Measurements from ENCODE around the gene KRTAP5-1.

Gene KRTAP5-1

DNA sequence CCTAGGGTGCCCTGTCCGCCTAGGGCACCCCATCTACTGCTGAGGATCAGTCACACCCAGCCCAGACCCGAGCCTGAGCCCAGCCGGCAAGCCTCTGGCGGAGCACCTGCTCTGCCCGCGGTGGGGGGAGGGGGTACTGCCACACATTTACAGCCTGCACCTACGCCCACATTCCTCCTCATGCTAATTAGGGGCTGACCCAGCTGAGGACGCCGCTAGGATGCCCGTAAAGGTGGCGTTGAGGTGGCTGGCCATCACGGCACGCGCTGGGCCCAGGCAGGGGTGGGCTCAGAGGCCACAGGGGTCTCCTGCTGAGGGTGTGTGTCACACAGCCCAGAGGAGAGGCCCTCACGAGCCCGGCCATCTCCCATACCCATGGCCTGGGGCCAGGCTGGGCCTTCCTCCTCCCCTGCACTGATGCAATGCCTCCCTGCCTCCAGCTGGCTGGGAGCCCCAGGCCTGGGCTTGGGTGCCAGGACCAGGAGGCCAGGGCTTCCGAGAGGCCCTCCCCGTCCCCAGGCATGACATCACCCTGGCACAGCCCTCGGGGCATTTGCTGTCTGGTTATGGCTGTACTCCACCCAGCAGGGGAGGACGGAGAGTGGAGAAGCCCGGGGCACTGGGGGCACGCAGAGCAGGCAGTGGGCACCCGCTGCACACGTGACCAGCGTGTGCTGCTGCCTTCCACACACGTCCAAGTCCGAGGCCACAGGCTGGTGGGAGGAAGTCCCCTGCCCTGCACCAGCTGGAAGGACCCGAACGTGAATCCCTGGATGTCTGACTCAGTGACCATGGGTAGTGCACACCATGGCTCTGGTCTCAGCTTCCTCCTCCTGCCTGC is 25.8 kb downstream of the KRTAP5-1 start:
- no peak for DNase-seq (ENCODE audit: low read depth)

DNA sequence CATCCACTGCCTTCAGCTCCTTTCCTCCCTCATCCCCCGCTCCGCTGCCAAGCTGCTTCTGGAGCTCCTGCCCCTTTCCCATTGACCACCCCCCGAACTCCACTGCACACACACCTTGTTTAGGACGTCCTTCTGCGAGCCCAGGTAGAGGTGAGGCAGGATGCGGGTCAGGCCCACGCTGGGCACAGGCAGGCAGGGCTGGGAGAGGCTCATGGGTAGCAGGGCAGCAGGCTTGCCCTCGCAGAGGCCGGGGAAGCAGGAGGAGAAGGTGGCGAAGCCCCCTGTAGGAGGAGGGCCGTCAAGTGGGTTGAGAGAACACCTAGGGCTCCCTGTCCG is 26.3 kb downstream of the KRTAP5-1 start:
- DNase-seq (ENCODE audit: low read depth), result no peak

DNA sequence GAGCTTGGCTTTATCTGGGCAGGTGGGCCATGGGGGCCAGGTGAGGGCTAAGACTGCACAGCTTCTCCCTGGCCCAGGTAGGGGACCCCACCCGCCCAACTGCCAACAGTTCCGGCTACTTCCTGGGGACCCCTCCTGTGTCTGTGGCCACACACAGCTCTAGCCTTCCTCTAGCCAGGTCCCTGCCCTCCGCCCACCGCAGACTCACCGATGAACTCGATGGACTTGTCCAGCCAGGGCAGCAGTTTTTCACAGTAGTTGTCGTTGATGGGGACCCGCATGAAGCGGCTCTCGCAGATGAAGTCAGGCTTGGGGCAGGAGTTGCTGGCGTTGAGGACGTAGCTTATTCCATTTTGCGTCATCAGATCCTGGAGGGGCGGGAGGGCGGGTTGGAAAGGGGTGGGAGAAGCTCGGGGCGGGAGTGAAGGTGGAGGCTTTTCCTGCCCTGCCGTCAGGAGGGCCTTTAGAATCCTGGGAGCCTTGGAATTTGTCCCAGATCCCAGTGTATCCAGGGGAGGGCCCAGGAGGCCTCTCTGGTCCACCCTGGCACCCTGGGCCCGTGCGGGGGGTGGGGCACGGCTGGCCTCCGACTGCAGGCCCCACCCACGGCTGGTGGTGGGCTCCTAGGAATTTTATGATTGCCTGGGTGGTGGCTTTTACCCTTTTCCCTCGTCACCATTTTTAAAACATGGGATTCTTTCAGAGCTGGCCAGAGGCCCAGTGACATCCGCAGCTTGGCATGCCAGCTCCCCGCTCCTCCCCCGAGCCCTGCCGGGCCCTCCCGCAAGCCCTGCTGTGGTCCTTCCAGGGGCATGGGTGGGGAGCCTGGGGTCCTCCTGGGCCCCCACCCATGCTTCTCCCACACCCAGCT is 26.9 kb downstream of the KRTAP5-1 start:
- DNase-seq (ENCODE audit: low read depth), result no peak

DNA sequence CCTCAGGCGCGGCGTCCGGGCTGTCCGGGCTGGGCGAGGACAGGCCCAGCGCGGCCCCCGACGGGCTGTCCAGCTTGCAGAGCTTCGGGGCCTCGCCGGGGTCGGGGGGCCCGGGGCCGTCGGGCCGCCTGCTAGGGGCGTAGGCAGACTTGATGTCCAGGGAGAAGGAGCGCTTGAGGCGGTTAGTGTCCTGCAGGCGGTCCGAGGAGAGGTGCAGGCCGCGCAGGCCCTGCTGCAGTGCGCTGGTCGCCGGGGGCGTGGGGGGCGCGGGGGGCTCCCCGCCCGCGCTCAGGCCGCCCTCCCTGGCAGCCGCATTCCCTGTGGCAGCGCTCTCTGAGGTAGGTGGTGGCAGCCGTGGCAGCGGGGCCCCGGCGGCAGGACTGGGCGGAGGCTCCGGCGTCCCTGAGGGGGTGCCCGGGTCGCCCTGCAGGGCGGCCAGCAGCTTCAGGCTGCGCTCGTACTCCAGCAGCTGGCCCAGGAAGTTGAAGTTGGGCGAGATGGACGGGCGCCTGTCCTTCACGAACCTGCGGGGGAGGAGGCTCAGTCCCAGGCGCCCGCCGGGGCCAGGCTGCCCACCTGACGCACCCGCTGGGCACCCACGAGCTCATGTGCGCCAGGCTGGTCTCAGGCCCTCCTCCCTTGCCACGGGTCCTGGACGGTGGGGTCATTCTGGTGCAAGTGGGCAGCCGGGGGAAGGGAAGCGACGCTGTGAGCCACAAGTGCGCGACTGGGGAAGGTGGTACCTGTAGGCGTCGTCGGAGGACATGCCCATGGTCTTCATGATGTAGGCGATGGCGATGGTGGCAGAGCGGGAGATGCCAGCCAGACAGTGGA is 27.8 kb downstream of the KRTAP5-1 start:
- DNase-seq (ENCODE audit: low read depth), result no peak

DNA sequence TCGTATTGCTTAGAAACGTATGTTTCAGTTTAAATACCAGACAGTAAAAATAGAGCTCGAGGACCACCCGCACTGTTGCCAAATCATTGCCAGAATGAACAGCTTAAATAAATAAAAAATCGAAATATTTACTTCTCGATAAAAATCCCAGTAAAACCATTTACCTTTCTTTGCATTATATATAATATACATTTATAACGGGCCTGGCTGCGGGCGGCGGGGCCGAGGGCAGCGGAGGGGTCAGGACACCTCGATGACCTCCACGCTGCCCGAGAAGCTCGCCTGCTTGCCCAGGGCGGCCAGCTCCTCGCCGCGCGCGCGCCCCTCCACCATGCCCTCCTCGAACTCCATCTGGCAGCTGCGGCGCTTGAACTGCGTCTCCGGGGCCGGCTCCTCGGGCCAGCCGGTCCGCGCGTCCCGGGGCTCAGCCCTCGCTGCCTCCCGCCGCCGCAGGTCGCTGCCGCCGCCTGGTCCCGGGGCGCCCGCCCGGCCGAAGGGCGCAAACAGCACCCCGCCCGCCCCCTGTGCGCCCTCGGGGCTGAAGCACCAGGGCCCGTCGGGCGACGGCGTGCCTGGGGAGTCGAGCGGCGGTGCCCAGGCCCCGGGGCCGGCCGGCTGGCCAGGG is 28.7 kb downstream of the KRTAP5-1 start:
- DNase-seq (ENCODE audit: low read depth), result no peak

DNA sequence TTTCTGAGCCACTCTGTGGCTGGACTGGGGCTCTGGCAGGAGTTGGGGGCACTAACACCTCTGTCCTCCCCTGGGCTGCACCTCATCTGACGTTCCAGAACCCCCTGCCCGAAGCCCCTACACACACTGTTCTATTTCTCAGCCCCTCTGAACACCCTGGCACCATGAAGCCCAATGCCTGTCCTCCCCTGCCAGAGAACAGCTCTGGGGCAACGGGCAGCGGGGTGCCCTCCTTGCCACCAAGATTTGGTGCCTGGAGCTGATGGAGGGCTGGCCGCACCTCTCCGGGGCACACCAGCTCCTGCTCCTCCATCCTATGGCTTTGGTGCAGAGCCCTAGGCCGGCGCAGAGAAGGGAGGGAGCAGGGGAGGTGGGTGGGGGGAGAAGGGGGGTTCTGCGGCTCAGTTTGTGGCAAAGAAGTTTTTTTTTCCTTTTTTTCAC is 29.4 kb downstream of the KRTAP5-1 start:
- DNase-seq (ENCODE audit: low read depth), result no peak

DNA sequence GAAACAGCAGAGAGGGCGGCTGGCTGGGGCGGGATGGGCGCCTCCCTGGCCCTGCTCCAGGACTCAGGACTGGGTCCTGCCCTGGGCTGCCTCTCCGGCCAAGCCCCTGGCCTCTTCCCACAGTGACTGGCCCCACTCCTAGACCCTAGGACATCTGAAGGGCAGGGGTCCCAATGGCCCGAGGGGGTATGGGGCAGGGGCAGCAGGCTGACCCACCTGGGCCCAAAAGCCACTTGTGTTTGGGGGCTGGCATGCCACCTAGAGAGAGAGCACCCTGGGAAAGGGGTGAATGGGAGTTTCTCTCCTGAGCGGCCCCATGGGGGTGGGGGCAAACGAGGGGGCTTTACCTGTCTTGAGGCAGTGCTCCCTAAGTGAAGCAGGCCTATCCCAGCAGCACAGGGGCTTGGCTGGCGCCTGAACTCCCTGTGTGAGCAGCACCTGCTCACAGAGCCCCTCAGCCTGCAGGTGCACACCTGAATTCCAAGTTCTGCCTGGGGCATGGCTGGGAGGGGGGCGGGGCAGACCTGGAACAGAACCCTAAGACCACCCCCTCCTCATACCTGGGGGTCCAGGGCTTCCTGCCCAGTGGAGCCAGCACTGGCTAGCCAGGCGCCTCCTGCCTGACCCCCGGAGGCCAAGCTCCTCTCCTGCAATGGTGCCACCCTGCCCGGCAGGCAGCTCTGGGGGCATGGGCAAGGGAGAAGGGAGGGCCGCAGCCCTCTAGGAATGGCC is 29.9 kb downstream of the KRTAP5-1 start:
- DNase-seq (ENCODE audit: low read depth), result no peak

DNA sequence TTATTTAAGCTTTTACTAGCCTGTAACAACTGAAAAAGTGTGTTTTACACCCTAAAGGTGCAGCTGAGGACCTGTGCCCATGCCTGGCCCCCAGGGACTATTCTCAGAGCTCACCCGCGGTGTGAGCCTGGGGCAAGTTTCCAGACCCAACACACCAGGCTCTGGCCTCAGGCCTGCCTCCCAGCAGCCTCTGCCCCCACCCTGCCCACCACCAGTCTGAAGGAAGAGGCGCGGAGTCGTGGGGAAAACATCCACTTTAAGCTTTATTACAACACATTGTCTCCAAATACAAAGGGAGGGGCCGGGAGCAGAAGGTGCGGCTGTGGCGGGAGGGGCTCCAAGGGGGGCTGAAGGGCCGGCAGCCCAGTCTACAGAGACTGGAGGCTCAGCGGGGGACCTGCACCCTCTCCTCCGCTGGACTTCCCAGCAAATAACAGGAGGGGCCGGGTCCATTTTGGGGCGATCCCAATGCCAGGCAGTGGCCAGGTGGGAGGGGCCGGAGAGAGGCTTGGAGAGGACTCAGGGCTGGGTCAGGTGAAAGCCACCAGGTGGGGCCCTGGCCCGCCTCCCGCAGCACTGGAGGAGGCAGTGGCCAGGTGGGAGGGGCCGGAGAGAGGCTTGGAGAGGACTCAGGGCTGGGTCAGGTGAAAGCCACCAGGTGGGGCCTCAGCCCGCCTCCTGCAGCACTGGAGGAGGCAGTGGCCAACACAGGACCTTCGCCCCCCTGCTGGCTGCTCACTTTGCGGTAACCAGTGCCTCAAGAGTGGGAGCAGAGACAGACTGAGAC is 31.1 kb downstream of the KRTAP5-1 start:
- no peak for DNase-seq (ENCODE audit: low read depth)

DNA sequence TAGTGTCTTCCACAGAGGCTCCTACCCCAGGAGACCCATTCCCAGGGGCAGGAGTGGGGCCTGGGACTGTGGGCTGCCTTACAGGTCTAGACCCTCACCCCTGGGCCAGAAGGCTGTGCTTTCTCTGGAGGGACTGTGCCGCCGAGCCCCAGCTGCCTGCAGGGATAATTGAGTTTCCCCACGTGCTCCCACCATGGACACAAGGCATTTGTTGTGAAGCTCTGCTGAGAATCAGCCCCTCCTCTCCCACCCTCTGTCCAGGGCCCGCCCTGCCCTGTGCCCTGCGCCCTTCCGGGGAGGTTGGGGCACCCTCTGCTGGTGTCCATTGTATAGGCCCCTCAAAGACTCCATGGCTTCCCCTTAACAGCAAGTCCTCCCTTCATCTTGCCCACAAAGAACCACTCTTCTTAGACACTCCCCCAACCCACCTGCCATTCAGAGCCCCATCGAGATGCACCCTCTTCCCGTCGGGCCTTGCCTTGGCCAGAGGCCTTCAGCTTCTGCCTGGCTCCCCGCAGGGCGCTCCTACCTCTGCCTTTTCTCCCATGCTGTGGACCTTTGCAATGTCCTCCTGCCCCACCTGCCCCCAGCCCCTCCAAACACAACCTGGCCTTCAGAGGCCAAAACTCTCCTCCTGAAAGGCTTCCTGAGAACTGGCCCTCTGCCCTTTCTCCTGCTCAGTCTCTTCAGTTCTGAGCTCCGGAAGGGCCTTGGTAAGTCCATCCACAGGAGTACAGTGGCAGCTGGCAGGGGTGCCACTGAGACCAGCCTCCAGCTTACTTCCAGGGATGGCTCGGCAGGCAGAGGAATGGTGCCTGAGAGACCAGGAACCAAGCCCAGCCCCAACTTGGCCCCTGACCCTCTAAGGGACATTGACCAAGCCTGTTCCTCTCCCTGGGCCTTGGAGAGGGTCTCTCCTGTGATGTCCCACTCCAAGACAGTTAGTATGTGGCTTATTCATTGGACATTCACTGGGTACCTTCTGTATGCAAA is 35.4 kb downstream of the KRTAP5-1 start:
- DNase-seq (ENCODE audit: low read depth), result no peak

DNA sequence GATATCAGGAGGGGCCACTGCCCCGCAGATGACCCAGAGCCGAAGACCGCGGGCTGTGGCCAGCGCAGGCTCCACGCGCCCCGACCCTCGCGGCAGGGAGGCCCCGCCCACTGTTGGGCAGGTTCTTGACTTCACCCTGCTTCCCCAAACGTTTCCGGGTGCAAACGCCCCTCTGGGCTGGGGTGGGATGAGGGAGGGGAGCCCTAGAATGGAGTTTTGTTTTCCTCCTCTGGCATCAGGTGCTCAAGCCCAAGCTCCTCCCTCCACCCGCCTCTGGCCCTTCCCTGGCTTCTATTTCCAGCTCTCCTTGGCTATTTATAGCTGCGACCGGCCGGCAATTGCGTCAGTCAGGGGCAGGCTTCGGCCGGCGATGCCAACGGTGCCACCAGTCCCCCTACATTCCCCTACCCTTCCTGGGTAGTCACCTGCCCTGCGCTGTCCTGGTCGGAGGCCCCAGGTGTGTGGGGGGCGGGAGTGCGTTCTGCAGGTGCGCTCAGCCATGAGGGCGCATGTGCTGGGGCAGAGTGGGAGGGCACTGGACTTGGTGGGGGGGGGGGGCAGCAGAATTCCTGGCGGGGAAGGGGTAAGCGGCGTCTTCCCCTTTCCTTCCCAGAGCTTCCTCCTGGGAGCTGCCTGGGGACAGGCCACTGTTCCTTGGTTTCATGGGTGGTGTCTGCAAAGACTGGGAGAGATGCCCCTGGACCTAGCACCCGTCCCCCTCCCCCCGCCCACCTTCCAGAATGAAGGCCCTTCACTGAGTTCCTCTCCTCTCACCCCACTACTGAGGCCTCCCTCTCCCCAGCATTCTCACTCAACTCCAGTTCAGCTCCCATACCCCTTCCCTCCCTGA is 36.6 kb downstream of the KRTAP5-1 start:
- no peak for DNase-seq (ENCODE audit: low read depth)

DNA sequence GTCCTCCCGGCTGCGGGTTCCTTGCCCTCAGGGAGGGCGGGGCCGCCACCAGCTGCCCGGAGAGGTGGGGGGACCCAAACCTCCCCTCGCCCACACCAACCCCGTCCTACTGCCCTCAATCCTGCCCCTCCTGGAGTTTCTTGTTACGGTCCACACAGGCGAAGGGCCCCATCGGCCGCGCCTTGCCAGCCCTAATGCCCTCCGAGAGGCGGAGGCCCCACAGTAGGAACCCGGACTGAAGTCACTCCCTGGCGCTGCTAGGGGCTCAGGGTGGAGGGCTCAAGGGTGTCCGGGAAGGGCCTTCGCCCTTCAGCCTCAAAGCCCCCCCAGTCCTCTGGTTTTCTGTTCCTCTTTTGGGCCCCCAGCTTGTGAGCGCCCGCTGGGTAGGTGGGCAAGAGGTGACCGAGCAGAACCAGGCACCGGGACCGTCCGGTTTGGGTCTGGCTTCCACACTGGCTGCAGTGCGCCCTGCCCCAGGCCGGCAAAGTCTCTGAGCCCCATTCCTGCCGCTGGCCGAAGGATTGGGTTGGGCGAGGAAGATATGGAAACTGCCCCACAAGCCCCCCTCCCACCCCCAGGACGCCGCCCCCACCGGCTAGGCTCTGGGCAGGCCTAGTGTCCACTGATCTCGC is 37.5 kb downstream of the KRTAP5-1 start:
- no peak for DNase-seq (ENCODE audit: low read depth)

DNA sequence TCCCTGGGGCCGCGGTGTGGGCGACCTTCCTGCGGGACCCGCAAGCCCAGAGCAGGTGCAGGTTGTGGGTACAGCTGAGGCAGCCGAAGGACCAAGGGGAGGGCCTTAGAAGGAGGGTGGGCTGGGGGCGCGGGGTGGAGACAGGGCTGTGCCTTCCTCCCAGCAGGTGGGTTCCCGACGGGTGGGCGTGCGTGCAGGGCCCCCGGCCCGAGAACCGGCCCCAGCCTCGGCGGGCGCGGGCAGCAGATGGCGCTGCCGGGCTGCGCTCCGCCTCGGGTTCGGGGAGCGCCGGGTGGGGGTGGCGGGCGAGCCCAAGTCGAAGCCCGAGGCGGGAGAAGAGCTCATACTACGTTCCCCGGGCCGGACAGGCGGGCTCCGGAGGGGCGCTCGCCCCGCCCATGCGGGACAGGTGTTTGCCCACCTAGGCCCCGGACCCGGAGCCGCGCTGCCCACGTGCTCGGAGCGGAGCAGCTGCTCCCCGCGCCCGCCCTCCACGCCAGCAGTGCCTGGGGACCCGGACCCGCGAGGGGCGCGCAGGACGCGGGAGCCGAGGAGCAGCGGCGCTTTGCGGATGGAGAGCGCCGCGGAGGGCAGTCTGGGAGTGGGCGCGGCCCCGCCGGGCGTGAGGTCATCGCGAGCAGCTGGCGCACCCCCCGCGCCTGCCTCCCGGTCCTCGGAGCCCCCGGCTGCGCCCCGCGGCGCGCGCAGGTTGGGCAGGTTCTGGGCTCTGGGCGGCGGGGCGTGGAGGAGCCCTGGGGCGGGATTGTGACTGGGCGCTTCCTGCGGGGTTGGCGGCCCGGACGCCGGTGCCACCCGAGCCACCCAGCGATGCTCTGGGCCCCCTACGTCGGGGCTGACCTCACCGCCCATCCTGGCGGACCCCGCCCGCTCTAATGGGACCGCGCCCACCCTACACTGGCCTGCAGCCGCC is 38.3 kb downstream of the KRTAP5-1 start:
- no peak for DNase-seq (ENCODE audit: low read depth)

DNA sequence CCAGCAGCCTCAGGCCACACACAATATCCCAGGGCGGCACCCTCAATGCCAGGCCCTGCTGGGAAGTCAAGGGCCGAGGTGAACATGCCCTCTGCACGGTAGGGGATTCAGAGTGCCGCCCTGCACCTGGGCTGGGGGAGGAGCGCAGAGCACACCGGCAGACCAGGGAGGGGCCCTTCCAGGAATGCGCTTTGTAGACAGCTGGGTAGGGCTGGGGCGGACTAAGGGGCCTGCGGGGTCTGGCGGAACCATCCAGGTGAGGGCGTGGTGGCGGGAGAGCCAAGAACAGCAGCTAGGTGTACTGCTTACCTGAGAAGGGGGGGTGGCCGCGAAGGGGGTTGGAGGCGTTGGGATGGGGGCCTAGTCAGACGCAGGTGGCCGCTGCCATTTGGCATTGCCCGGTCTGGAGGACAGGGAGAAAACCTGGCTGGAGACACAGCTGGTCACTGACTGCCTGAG is 39.0 kb downstream of the KRTAP5-1 start:
- no peak for DNase-seq (ENCODE audit: low read depth)

DNA sequence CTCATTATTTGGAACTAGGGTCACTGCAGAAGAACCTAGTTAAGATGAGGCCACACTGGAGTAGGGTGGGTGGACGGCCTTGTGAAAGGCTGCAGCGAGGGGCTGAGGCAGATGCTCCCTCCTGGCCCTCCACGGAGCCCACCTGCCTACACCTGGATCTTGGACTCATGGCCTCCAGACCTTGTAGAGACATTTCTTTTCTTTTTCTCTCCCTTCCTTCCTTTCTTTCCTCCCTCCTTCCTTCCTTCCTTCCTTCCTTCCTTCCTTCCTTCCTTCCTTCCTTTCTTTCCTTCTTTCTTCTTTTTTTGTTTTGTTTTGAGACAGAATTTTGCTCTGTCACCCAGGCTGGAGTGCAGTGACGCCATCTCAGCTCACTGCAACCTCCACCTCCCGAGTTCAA is 39.7 kb downstream of the KRTAP5-1 start:
- DNase-seq (ENCODE audit: low read depth), result no peak

DNA sequence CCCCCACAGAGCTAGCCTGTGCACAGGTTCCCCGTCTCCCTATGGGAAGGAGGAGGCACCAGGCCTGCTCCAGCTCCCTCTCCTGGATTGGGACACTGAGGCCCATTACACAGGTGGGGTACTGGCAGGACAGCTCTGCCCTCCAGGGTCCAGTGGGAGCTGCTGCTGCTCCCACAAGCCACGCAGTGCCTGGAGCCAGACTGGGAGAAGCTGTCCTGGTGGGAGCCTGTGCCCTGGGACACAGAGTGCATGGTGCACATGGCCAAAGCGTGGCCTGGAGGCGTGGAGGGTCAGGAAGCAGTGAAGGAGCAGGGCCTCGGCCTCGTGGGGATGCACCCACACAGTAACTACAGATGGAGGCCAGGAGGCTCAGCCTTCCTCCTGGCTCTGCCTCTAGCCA is 40.5 kb downstream of the KRTAP5-1 start:
- no peak for DNase-seq (ENCODE audit: low read depth)

DNA sequence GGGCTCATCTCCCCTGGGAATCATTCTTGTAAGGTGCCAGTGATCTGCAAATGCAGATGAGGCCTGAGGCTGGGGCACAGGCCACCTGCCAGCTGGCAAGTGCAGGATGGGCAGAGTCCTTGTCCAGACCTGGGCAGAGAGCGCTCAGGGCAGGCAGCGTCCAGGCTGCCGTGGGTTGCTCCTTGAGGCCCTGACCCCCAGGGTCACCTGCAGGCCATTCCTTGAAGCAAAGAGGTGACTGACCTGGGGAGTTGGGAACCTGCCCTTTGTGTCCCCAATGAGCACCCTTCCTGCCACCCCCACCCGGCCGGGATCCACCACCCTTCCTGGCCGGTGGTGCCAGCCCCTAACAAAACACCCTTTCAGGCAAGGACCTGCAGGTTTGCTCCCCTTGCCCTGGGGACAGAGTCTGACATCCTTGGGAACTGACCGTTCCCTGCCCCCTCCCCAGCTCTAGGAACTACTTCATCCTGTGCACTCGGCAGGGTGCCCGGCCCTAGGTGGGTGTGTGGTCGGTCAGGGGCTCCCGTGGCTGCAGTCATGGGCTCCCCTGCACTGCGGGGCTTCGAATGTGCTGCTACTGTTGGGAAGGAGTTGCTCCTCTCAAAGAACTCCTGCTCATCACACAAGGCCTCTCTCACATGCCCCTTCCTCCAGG is 41.3 kb downstream of the KRTAP5-1 start:
- DNase-seq (ENCODE audit: low read depth), result no peak
